ENCODE measurements around the gene MT1G.
"Not testable (repeated sequence)": the region's sequence is repeated elsewhere in the genome, so short reads cannot be mapped to it uniquely, and the experiment has no call there.

The MT1G gene

DNA sequence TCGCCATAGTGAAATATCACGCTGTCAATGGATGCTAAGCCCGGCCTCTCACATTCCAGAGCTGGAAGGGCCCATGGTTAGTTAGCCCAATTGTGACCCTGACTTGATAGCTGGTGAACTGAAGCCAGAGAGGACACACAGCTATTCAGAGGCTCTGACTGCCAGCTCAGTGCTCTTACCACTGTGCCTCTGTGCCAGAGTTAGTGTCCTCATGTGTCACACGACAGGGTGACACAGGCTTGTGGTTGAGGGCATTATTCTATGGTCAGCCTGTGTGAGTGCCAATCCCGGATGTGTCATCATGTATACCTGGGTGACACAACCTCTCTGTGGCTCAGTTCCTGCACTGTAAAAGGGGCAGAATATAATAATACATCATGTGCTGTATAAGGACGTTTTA lies 12.0 kb upstream of the MT1G start:
- FAIRE-seq: no peak
- no peak for TF ChIP-seq POLR2A (IDR thresholded peaks at IDR 0.05; ENCODE audit: low read depth, low read length)
- no peak for DNase-seq (ENCODE audit: insufficient read length, low spot score)

DNA sequence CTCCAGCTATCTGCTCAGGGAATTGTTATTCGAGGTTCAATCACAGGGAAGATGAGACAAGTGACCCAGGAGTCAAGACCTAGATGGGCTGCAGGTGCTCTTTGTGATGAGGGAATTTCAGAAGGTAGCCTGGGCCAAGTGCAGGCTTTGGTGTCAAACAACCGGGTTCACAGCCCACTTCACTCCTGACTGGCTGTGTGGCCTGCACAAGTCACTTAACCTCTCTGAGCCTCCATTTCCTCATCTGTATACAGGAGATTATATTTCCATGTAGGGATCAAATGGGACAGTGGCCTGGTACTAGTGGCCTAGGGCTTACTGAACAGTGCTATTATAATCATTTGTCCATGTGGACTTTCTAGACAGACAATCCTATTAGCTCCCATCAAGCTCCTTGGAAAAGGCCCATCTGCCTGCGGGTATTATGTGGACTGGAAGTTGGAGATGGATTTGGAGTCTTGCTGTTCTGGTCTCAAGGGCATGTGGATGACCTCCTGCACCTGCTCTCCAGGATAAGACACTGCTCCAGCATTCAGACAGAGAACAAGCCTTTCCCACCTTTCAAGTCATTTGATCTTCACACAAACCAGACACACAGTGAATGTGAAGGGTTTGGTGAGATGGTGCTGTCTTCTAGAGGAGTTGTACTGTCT lies 11.3 kb upstream of the MT1G start:
- DNase-seq (ENCODE audit: insufficient read length, low spot score): no peak
- no peak for FAIRE-seq
- TF ChIP-seq POLR2A (IDR thresholded peaks at IDR 0.05; ENCODE audit: low read depth, low read length): no peak

DNA sequence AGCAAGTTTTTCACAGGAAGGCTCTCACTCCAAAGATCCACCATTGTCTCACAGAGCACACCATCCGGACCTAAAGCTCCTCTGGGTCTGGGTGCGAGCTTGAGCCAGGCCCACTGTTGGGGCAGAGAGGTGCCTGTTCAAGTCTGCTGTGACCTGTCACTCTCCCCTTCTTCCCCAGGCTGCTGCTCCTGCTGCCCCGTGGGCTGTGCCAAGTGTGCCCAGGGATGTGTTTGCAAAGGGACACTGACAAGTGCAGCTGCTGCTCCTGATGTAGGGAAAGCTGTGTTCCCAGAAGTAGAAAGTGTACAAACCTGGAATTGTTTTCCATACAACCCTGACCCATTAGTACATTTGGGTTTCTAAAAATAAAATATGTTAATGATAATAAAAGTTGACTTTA lies 9.6 kb upstream of the MT1G start:
- no peak for DNase-seq (ENCODE audit: insufficient read length, low spot score)
- no peak for TF ChIP-seq POLR2A (IDR thresholded peaks at IDR 0.05; ENCODE audit: low read depth, low read length)
- FAIRE-seq: no peak

DNA sequence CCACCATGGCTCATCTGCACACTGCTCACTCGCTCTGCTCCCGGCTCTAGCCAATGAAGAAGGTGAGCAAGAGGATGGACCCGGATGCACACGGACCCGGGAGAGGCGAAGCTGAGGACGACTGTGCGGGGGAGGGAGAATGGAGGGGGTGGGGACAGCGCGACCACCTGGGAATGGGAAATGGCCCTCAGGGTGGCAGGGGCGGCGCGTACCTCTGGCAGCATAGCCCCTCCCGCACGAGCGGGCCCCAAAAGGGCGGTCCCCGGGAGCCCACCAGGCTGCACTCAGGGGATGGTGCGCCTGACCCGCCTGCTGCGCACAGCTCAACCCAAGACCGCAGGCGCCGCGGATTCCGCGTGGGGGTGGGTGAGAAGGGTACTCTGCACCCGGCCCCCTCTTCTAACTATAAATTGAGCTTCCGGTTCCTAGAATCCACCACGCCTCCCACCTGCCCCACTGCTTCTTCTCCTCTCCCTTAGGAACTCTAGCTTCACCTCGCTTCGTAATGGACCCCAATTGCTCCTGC lies 7.9 kb upstream of the MT1G start:
- TF ChIP-seq POLR2A (IDR thresholded peaks at IDR 0.05; ENCODE audit: low read depth, low read length): no peak
- FAIRE-seq: no peak
- DNase-seq (ENCODE audit: insufficient read length, low spot score): no peak

DNA sequence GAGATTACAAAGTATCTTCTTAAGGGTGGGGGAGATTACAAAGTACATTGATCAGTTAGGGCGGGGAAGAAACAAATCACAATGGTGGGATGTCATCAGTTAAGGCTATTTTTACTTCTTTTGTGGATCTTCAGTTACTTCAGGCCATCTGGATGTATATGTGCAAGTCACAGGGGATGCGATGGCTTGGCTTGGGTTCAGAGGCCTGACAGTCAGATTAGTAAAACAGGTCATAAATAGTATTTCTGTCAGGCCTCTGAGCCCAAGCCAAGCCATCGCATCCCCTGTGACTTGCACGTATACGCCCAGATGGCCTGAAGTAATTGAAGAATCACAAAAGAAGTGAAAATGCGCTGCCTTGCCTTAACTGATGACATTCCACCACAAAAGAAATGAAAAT lies 6.7 kb upstream of the MT1G start:
- FAIRE-seq: not testable (repeated sequence)

DNA sequence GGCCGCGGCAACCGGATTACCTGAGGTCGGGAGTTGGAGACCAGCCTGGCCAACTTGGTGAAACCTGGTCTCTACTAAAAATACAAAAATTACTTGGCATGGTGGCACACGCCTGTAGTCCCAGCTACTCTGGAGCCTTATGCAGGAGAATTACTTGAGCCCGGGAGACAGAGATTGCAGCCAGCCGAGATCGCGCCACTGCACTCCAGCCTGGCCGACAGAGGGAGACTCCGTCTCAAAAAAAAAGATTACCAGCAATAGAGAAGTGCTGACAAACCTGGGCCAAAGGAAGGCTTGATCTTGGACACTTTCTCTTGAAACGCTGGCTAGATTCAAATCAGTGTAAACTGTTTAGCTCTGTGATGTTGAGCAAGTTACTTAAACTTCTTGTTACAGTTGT lies 6.1 kb upstream of the MT1G start:
- FAIRE-seq (no peak), DNase-seq (ENCODE audit: insufficient read length, low spot score) (no peak)
- no peak for TF ChIP-seq POLR2A (IDR thresholded peaks at IDR 0.05; ENCODE audit: low read depth, low read length)

More for the DNA sequence above, 6.7 kb upstream of the MT1G start:
- not testable (repeated sequence) for DNase-seq (ENCODE audit: insufficient read length, low spot score)

DNA sequence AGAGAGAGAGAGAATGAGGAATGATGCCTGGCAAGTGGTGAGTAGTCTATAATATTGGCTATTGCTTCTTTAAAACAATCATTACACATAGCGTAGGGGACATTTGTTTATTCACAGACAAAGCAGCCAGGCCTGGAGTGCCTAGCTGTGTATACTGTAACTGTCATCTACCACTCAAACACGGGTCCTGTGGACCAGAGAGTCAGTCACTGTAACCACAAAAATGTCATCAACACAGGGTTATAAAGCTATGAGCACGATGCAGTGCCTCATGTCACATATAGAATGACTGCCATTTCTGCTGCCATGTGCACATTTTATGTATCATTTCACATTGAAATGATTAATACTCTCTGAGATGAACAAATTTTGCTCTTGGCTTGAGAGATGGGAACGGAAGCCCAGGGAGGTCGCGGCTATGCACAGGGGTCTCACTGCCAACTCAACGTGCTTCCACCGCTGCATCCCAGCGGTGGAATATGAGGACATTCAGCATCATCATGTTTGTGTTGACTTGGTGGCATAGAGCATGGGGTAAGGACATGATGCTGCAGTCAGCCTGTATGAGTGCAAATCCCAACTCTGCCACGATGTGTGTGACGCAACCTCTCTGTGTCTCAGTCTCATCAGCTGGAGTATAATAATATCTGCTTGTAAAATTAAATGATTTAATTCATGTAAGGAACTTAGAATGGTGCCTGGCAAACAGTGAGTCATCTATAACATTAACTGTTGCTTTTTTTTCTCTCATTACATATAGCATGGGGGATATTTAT lies 5.1 kb upstream of the MT1G start:
- FAIRE-seq (no peak), DNase-seq (ENCODE audit: insufficient read length, low spot score) (no peak)
- no peak for TF ChIP-seq POLR2A (IDR thresholded peaks at IDR 0.05; ENCODE audit: low read depth, low read length)

DNA sequence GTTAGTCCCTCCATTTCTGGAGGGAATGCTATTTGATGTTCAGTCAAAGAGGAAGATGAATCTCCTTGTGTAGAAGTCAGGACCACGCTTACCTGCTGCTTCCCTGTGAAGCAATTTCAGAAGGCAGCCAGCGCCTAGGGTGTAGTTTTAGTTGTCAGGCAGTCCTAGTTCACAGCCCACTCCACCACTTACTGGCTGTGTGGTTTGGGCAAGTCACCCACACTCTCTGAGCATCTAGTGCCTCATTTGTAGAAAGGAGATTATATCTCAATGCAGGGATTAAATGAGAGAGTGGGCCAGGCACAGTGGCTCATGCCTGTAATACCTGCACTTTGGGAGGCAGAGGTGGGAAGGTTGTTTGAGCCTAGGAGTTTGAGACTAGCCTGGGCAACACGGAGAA lies 4.3 kb upstream of the MT1G start:
- DNase-seq (ENCODE audit: insufficient read length, low spot score); FAIRE-seq: not testable (repeated sequence)

DNA sequence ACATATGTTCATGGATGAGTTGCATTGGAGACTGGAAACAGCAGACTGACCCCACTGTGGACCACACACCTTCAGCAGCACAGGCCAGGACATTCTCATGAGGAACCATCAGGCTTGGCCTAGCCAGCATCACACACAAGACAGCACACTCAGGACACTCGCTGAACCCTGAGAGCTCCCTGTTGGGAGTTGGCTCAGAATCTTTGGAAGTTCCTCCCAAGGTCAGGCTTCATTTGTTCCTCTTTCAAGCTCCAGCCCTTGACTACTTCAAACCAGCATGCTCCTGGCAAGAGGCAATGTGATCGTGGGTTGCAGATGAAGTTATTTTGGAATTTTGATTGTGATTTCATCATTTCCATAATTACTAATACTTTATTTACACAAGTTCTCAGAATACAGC lies 3.8 kb upstream of the MT1G start:
- FAIRE-seq: not testable (repeated sequence)

DNA sequence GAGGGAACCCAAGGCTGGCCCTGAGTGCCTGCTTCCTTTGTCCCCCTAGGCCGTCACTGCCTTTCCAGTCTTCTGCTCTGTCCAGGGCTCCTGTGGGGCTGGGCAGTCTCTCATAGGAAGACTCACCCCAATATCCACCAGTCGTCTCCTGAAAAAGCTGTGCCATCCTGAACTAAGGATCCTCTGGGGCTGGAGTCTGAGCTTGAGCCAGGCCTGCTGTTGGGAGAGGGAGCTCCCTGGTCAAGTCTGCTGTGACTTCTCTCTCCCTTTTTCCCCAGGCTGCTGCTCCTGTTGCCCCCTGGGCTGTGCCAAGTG lies 2.7 kb upstream of the MT1G start:
- DNase-seq (ENCODE audit: insufficient read length, low spot score) (no peak), FAIRE-seq (no peak)
- no peak for TF ChIP-seq POLR2A (IDR thresholded peaks at IDR 0.05; ENCODE audit: low read depth, low read length)

More for the DNA sequence above, 3.8 kb upstream of the MT1G start:
- not testable (repeated sequence) for DNase-seq (ENCODE audit: insufficient read length, low spot score)

DNA sequence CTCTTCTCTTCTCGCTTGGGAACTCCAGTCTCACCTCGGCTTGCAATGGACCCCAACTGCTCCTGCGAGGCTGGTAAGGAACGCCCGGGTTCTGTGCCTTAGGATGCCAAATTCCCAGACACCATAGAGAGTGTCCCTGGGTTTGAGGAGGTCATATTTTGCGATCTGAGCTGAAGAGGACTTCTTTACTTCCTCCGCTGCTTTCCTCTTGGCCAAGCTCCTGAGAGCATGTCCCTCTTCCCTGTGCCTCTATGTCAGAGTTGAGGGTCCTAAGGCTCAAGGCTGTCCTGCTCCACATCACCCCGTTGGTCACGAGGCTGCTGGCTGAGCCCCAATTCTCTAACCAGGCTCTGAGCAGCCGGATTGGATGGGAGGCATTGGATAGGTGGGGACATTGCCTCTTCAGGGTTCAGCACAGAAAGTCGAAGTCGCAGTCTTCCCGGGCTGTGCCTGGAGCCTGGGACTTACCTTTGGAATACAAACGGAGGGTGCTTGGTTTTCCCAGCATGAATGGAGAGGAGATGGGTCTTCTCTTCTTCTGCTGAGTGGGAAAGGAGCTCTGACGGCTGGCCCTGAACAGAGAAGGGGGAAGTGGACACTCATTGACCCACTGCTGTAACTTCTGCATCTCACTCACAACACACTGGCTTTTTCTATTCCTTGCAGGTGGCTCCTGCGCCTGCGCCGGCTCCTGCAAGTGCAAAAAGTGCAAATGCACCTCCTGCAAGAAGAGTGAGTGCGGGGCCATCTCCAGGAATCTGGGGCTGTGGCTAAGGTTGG lies 2.2 kb upstream of the MT1G start:
- DNase-seq (ENCODE audit: insufficient read length, low spot score) (no peak), FAIRE-seq (no peak)
- TF ChIP-seq POLR2A (IDR thresholded peaks at IDR 0.05; ENCODE audit: low read depth, low read length): no peak

DNA sequence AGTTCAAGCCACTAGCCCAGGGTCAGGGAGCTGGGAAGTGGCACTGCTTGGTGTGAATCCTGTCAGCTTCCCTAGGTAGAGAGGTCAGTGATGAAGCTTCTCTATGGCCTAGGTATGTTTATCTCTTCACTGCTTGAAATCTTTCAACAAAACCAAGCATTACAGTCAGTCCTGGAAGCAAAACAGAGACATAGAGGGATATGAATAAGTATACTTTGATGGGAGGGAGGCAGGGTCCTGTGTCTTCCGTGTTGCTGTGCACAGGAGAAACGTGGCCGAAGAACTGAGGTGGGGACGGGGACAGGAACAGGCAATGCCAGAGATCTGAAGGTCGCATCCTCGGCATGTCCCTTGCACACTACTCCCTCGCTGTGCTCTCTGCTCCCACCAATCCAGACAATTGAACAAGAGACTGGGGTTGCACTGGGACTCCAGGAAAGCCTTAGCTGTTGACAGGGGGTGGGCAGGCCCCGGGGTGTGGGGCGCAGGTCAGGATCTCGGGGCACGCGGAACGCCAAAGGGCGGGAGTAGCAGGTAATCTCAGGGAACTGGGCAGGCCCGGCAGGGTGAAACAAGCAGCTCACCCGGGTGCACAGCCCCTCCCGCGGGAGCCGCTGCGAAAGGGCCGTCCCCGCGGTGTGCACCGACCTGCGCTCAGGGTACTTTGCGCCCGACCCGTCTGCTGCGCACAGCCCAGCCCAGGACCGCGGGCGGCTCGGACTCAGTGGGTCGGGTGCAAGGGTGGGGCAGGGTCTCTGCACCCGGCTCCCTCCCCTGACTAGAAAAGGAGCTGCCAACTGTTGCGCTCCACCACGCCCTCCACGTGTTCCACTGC lies 1.4 kb upstream of the MT1G start, which contains the start of gene MT1H:
Gene MT1H (plus strand): TSS at position 810 of the 835 bp plus-strand sequence. CDS start 71 bp downstream, outside the sequence.
- TF ChIP-seq POLR2A (IDR thresholded peaks at IDR 0.05; ENCODE audit: low read depth, low read length): no peak
- DNase-seq (ENCODE audit: insufficient read length, low spot score) (no peak), FAIRE-seq (no peak)

DNA sequence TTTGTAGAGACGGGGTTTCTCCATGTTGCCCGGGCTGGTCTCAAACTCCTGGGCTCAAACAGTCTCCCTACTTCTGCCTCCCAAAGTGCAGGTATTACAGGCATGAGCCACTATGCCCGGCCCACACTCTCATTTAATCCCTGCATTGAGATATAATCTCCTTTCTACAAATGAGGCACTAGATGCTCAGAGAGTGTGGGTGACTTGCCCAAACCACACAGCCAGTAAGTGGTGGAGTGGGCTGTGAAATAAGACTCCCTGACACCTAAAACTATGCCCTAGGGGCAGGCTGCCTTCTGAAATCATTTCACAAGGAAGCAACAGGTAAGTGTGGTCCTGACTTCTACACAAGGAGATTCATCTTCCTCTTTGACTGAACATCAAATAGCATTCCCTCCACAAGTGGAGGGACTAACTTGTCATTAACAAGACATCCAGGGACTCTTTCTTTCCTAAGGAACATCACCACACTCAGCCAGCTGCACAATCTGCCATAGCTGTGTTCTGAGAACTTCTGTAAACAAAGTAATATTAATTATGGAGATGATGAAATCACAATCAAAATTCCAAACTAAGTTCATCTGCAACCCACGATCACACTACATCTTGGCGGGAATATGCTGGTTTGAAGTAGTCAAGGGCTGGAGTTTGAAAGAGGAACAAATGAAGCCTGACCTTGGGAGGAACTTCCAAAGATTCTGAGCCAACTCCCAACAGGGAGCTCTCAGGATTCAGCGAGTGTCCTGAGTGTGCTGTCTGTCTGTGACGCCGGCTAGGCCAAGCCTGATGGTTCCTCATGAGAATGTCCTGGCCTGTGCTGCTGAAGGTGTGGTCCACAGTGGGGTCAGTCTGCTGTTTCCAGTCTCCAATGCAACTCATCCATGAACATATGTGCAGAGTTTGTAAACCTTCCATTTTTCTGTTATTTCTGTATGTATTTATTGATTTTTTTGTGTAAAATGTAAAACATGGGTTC lies 2.3 kb downstream of the MT1G start:
- not testable (repeated sequence) for FAIRE-seq; DNase-seq (ENCODE audit: insufficient read length, low spot score)

All from H54 (cell line).